Measurements from ENCODE around the gene HLA-B. TPM values are rescaled to one million over a fixed set of nuclear protein-coding genes. Genes with fewer than 3 reads are reported as not detected.

HLA-B gene
- polyA plus RNA-seq, 2 of the 4 experiments (the other 2 are of a cell fraction), result 9.4 to 9.9 TPM

DNA sequence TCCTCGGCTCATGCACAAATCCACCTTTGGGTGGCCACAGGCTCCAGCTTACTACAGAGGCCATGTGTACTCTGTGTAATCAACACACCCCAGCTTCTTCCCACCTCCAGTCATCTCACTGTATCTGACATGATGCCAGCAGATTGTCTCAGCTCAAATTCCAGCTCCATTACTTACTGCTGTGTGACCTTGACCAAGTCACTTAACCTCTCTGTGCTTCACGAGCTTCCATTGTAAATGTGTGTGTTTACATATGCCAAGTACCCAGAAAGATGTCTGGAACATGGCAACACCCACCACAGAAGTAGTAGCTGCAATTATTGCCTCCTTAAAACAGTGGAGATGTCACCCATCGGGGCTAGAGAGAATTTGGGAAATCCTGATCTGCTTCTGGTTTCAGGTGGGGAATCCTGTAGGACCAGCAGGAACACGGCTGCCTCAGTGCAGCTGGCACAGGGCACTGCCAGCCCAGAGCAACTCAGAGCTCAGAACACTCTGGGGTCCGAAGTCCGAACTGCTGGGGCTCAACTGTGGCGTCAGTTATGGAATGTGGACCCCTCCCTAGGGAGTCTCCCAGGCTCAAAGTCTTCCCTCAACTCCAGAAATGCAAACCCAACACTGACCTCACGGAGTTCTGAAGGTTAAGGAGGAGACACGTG is 21.2 kb upstream of the HLA-B start:
- H3K27ac ChIP-seq, result no peak overlapping the region
- ChIA-PET POLR2A (no interaction called here), CTCF (interaction anchor here (1.4 to 4.6 kb wide), 3 partner anchors 11 to 185 kb away, joined by 4 to 47 read pairs (median 6); no protein-coding TSS in a partner anchor)
- ATAC-seq, result peak in 1 of 2 experiments; percentile 40; a peak in 2 of 6 replicates
- TF ChIP-seq FOSB (CRISPR knock-in tag; IDR thresholded peaks at IDR 0.05), result no peak
- no peak for TF ChIP-seq RFX5 (IDR thresholded peaks at IDR 0.05)
- no peak for TF ChIP-seq PHF8 (IDR thresholded peaks at IDR 0.05; ENCODE audit: borderline replicate concordance, low read depth)
- TF ChIP-seq, protein P1, sequence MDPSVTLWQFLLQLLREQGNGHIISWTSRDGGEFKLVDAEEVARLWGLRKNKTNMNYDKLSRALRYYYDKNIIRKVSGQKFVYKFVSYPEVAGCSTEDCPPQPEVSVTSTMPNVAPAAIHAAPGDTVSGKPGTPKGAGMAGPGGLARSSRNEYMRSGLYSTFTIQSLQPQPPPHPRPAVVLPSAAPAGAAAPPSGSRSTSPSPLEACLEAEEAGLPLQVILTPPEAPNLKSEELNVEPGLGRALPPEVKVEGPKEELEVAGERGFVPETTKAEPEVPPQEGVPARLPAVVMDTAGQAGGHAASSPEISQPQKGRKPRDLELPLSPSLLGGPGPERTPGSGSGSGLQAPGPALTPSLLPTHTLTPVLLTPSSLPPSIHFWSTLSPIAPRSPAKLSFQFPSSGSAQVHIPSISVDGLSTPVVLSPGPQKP (IDR thresholded peaks at IDR 0.05; ENCODE audit: low read depth, low read length), result no peak
- TF ChIP-seq, protein P2, sequence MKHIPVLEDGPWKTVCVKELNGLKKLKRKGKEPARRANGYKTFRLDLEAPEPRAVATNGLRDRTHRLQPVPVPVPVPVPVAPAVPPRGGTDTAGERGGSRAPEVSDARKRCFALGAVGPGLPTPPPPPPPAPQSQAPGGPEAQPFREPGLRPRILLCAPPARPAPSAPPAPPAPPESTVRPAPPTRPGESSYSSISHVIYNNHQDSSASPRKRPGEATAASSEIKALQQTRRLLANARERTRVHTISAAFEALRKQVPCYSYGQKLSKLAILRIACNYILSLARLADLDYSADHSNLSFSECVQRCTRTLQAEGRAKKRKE (CRISPR knock-in tag; IDR thresholded peaks at IDR 0.05; ENCODE audit: low read depth), result no peak
- TF ChIP-seq ZFP36 (IDR thresholded peaks at IDR 0.05; ENCODE audit: borderline replicate concordance, partially characterized antibody), result peak; percentile 74
- TF ChIP-seq, protein P3, sequence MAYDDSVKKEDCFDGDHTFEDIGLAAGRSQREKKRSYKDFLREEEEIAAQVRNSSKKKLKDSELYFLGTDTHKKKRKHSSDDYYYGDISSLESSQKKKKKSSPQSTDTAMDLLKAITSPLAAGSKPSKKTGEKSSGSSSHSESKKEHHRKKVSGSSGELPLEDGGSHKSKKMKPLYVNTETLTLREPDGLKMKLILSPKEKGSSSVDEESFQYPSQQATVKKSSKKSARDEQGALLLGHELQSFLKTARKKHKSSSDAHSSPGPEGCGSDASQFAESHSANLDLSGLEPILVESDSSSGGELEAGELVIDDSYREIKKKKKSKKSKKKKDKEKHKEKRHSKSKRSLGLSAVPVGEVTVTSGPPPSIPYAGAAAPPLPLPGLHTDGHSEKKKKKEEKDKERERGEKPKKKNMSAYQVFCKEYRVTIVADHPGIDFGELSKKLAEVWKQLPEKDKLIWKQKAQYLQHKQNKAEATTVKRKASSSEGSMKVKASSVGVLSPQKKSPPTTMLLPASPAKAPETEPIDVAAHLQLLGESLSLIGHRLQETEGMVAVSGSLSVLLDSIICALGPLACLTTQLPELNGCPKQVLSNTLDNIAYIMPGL (CRISPR knock-in tag; IDR thresholded peaks at IDR 0.05; ENCODE audit: borderline replicate concordance), result no peak
- no peak for TF ChIP-seq MAFK (IDR thresholded peaks at IDR 0.05; ENCODE audit: partially characterized antibody)
- TF ChIP-seq JUNB (IDR thresholded peaks at IDR 0.05), result no peak
- H3K4me1 ChIP-seq, result 0 out of 3 replicates have a peak, but pooled peaks cover 3% of the 10 kb centered on the region
- WGBS (ENCODE audit: missing lambda C conversion rate), result 2% methylated on average over 5 of the region's 9 CpGs
- H3K4me3 ChIP-seq, result no peak overlapping the region
- FAIRE-seq, result no peak
- H3K4me2 ChIP-seq, result no peak overlapping the region
- no peaks in the 10 kb centered on the region for H3K9me3 ChIP-seq
- no peak for DNase-seq (ENCODE audit: low read depth in 1 of 2, low spot score in 1 of 2)

DNA sequence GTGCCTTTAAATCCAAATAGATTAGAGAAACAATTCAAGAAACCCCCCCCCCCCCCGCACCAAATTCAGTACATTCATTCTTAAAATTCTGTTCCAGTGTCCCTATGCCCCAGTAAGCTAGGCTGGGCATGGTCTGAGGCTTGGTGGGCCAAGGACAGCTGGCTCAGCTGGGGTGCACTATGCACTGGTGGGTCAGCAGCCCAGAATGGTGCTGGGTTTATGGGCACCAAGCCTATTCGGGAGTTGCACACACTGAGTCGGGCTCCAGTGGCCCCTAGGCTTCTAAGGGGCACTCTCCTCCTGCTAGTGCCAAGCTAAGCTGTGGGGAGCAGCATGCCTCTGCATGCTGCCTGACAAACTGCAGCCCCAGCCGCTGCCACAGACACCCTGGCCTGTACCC is 20.1 kb upstream of the HLA-B start:
- H3K27ac ChIP-seq, result no peak overlapping the region
- ChIA-PET POLR2A (interaction anchor here (0.6 to 0.7 kb wide), 2 partner anchors 23 to 319 kb away, joined by 3 read pairs; no protein-coding TSS in a partner anchor), CTCF (interaction anchor here (0.7 to 4.6 kb wide), 4 partner anchors 10 to 232 kb away, joined by 3 to 47 read pairs (median 4); no protein-coding TSS in a partner anchor)
- no CpG with 5 or more reads among the region's 4 CpGs for WGBS (ENCODE audit: missing lambda C conversion rate)
- ATAC-seq, result no peak
- 0 out of 3 replicates have a peak, but pooled peaks cover 3% of the 10 kb centered on the region for H3K4me1 ChIP-seq
- H3K9me3 ChIP-seq, result peaks cover 1% of the 10 kb centered on the region; the same call in 2 of the 3 replicates
- H3K4me2 ChIP-seq, result no peak overlapping the region
- TF ChIP-seq SREBF2 (IDR thresholded peaks at IDR 0.05), result no peak
- no peak for TF ChIP-seq EHMT2 (IDR thresholded peaks at IDR 0.05; ENCODE audit: low read depth)
- no peak for TF ChIP-seq BHLHE40 (IDR thresholded peaks at IDR 0.05; ENCODE audit: low read depth, low read length)
- TF ChIP-seq JUN (IDR thresholded peaks at IDR 0.05), result no peak
- no peak for TF ChIP-seq MYC (IDR thresholded peaks at IDR 0.05; ENCODE audit: borderline replicate concordance, low read length)
- no peak for TF ChIP-seq NFE2L2 (conservative IDR thresholded peaks at IDR 0.05; ENCODE audit: low read length)
- TF ChIP-seq HDAC2 (IDR thresholded peaks at IDR 0.05), result no peak
- no peak for TF ChIP-seq TFCP2L1 (CRISPR knock-in tag; IDR thresholded peaks at IDR 0.05)
- DNase-seq (ENCODE audit: low read depth in 1 of 2, low spot score in 1 of 2), result no peak
- FAIRE-seq, result no peak
- H3K4me3 ChIP-seq, result no peak overlapping the region

DNA sequence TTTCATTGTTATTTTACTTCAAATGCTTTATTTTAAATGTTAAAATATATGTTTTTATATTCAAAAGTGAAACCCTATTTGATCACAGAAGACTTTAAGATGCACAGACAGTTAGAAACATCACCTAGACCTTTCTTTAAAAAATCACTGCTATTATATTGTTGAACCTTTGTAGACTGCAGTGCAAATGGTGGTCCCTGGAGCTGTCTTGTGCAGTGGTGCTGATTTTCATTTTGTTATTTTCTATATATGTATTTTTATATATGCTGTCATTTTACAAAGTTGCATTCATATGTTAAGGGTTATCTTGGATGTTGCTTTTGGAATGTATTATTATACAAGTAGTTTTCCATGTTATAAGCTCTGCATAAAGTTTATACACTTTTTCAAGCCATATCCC is 18.7 kb upstream of the HLA-B start:
- Histone ChIP-seq H3K9me3 (peaks cover 4% of the 10 kb centered on the region; the same call in 2 of the 3 replicates), H3K4me1 (0 out of 3 replicates have a peak, but pooled peaks cover 3% of the 10 kb centered on the region), H3K4me3 (no peak overlapping the region), H3K4me2 (no peak overlapping the region), H3K27ac (no peak overlapping the region)
- TF ChIP-seq MAFK (IDR thresholded peaks at IDR 0.05; ENCODE audit: partially characterized antibody) (no peak), BHLHE40 (IDR thresholded peaks at IDR 0.05; ENCODE audit: low read depth, low read length) (no peak), FOXS1 (CRISPR knock-in tag; IDR thresholded peaks at IDR 0.05) (no peak), HOXB13 (CRISPR knock-in tag; IDR thresholded peaks at IDR 0.05; ENCODE audit: low read depth) (no peak), RFX5 (IDR thresholded peaks at IDR 0.05) (no peak), JUN (IDR thresholded peaks at IDR 0.05) (no peak)
- TF ChIP-seq, protein P4, sequence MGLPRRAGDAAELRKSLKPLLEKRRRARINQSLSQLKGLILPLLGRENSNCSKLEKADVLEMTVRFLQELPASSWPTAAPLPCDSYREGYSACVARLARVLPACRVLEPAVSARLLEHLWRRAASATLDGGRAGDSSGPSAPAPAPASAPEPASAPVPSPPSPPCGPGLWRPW (IDR thresholded peaks at IDR 0.05), result no peak
- TF ChIP-seq, protein P2 (CRISPR knock-in tag; IDR thresholded peaks at IDR 0.05; ENCODE audit: low read depth), result no peak
- TF ChIP-seq, protein P1 (IDR thresholded peaks at IDR 0.05; ENCODE audit: low read depth, low read length), result no peak
- TF ChIP-seq, protein P5, sequence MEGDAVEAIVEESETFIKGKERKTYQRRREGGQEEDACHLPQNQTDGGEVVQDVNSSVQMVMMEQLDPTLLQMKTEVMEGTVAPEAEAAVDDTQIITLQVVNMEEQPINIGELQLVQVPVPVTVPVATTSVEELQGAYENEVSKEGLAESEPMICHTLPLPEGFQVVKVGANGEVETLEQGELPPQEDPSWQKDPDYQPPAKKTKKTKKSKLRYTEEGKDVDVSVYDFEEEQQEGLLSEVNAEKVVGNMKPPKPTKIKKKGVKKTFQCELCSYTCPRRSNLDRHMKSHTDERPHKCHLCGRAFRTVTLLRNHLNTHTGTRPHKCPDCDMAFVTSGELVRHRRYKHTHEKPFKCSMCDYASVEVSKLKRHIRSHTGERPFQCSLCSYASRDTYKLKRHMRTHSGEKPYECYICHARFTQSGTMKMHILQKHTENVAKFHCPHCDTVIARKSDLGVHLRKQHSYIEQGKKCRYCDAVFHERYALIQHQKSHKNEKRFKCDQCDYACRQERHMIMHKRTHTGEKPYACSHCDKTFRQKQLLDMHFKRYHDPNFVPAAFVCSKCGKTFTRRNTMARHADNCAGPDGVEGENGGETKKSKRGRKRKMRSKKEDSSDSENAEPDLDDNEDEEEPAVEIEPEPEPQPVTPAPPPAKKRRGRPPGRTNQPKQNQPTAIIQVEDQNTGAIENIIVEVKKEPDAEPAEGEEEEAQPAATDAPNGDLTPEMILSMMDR (IDR thresholded peaks at IDR 0.05), result no peak
- POLR2A ChIA-PET, result no interaction called here
- no peak for FAIRE-seq
- CTCF ChIA-PET, result interaction anchor here (0.9 to 4.6 kb wide), 2 partner anchors 9 to 183 kb away, joined by 4 to 47 read pairs; no protein-coding TSS in a partner anchor
- no peak for DNase-seq (ENCODE audit: low read depth in 1 of 2, low spot score in 1 of 2)
- no peak for ATAC-seq

Measured in A549 (cell line).